IPS-18c (cell line): ENCODE data around the gene TMEM51.

ENCODE experiments used
- H3K4me3 ChIP-seq: 2 replicates; pipeline ENCODE4 v1.7.0; 2013; ENCODE audit warnings: low read depth, mild to moderate bottlenecking, low read length, moderate library complexity; ENCODE audit not compliant: insufficient read depth
- H3K9me3 ChIP-seq: one replicate; pipeline ENCODE4 v1.6.1; 2013; ENCODE audit warnings: mild to moderate bottlenecking, low read length, moderate library complexity; ENCODE audit not compliant: control insufficient read depth, insufficient read depth

Gene TMEM51

GRCh38 chr1:15215116-15215515 lies 61.6 kb downstream of the TMEM51 start:
- H3K9me3 ChIP-seq, result peaks cover 2% of the 10 kb centered on the region
- H3K4me3 ChIP-seq, result no peak overlapping the region

- Histone ChIP-seq H3K9me3 (peaks cover 2% of the 10 kb centered on the region), H3K4me3 (no peak overlapping the region)
Measured at GRCh38 chr1:15217654-15218053, 64.1 kb downstream of the TMEM51 start.

GRCh38 chr1:15218287-15219279 lies 65.0 kb downstream of the TMEM51 start:
- Histone ChIP-seq H3K4me3 (no peak overlapping the region), H3K9me3 (peaks cover 2% of the 10 kb centered on the region)

- Histone ChIP-seq H3K4me3 (no peak overlapping the region), H3K9me3 (peaks cover 2% of the 10 kb centered on the region)
Measured at GRCh38 chr1:15219280-15220023, 65.9 kb downstream of the TMEM51 start.

GRCh38 chr1:15220024-15220392 lies 66.5 kb downstream of the TMEM51 start:
- no peak overlapping the region for H3K4me3 ChIP-seq

GRCh38 chr1:15220825-15221431 lies 67.4 kb downstream of the TMEM51 start:
- no peak overlapping the region for H3K4me3 ChIP-seq
- peaks cover 2% of the 10 kb centered on the region for H3K9me3 ChIP-seq

More at GRCh38 chr1:15220024-15220392, 66.5 kb downstream of the TMEM51 start:
- H3K9me3 ChIP-seq, result peaks cover 2% of the 10 kb centered on the region

- H3K9me3 ChIP-seq, result peaks cover 2% of the 10 kb centered on the region
Measured at GRCh38 chr1:15222653-15223303, 69.2 kb downstream of the TMEM51 start.

GRCh38 chr1:15224259-15224869 lies 70.8 kb downstream of the TMEM51 start:
- Histone ChIP-seq H3K4me3 (no peak overlapping the region), H3K9me3 (no peaks in the 10 kb centered on the region)

More at GRCh38 chr1:15222653-15223303, 69.2 kb downstream of the TMEM51 start:
- H3K4me3 ChIP-seq, result no peak overlapping the region

GRCh38 chr1:15224974-15225373 lies 71.4 kb downstream of the TMEM51 start:
- H3K9me3 ChIP-seq, result no peaks in the 10 kb centered on the region
- H3K4me3 ChIP-seq, result no peak overlapping the region

GRCh38 chr1:15225461-15225860 lies 71.9 kb downstream of the TMEM51 start:
- no peaks in the 10 kb centered on the region for H3K9me3 ChIP-seq
- no peak overlapping the region for H3K4me3 ChIP-seq

- Histone ChIP-seq H3K9me3 (no peaks in the 10 kb centered on the region), H3K4me3 (no peak overlapping the region)
Measured at GRCh38 chr1:15226388-15227255, 73.1 kb downstream of the TMEM51 start.

GRCh38 chr1:15229707-15230131 lies 76.2 kb downstream of the TMEM51 start:
- no peaks in the 10 kb centered on the region for H3K9me3 ChIP-seq
- no peak overlapping the region for H3K4me3 ChIP-seq

- Histone ChIP-seq H3K4me3 (no peak overlapping the region), H3K9me3 (no peaks in the 10 kb centered on the region)
Measured at GRCh38 chr1:15231714-15232201, 78.2 kb downstream of the TMEM51 start.

GRCh38 chr1:15233689-15234088 lies 80.1 kb downstream of the TMEM51 start:
- Histone ChIP-seq H3K4me3 (no peak overlapping the region), H3K9me3 (no peaks in the 10 kb centered on the region)

GRCh38 chr1:15236321-15236721 lies 82.8 kb downstream of the TMEM51 start:
- Histone ChIP-seq H3K4me3 (no peak overlapping the region), H3K9me3 (no peaks in the 10 kb centered on the region)

- H3K4me3 ChIP-seq, result no peak overlapping the region
- no peaks in the 10 kb centered on the region for H3K9me3 ChIP-seq
Measured at GRCh38 chr1:15236746-15237145, 83.2 kb downstream of the TMEM51 start.
